ENCODE results near the gene GATD1. TPM values are rescaled to one million over a fixed set of nuclear protein-coding genes. Genes with fewer than 3 reads are reported as not detected.

Gene GATD1
- total and polyA plus RNA-seq, 9 of the 15 experiments (the other 6 are each of a cell fraction or from before 2014, with no cell fraction given): 2.8 to 144 (median 36.9) TPM

DNA sequence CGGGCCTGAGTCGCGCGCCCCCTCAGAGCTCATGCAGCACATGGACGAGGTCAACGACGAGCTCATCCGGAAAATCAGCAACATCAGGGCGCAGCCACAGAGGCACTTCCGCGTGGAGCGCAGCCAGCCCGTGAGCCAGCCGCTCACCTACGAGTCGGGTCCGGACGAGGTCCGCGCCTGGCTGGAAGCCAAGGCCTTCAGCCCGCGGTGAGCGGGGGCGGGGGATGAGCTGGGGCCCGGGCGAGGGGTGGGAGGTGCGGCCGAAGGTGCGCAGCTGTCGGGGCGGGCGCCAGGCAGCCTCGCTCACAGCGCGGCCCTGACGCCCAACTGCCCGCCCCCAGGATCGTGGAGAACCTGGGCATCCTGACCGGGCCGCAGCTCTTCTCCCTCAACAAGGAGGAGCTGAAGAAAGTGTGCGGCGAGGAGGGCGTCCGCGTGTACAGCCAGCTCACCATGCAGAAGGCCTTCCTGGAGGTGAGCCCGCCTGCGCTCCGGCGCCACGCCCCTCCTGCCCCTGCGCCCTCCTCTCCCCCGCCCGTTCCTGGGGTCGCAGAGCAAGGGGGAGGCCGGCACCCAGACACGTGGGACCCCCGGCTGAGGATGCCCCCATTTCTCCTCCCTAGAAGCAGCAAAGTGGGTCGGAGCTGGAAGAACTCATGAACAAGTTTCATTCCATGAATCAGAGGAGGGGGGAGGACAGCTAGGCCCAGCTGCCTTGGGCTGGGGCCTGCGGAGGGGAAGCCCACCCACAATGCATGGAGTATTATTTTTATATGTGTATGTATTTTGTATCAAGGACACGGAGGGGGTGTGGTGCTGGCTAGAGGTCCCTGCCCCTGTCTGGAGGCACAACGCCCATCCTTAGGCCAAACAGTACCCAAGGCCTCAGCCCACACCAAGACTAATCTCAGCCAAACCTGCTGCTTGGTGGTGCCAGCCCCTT lies 50.7 kb downstream of the GATD1 start (continued):
- no peak for TF ChIP-seq FIP1L1 (IDR thresholded peaks at IDR 0.05; ENCODE audit: low read depth, low read length, poor library complexity, severe bottlenecking)
- no peak for TF ChIP-seq HOXB6 (CRISPR knock-in tag; IDR thresholded peaks at IDR 0.05; ENCODE audit: borderline replicate concordance)
- TF ChIP-seq MYC (IDR thresholded peaks at IDR 0.05; ENCODE audit: low read depth, low read length): peak; percentile 54; the same call in 1 of the 2 replicates
- TF ChIP-seq MYC (CRISPR knock-in tag; IDR thresholded peaks at IDR 0.05; ENCODE audit: borderline replicate concordance, low read depth): 0 out of 2 replicates have a peak, but pooled peaks have one; percentile 19
- no peak for TF ChIP-seq PCBP2 (IDR thresholded peaks at IDR 0.05; ENCODE audit: low read depth, low read length, poor library complexity, severe bottlenecking)
- TF ChIP-seq CLOCK (CRISPR knock-in tag; IDR thresholded peaks at IDR 0.05; ENCODE audit: borderline replicate concordance): no peak
- TF ChIP-seq PCBP1 (IDR thresholded peaks at IDR 0.05; ENCODE audit: low read depth, low read length, poor library complexity, severe bottlenecking): peak; percentile 65
- TF ChIP-seq ZNF707 (CRISPR knock-in tag; conservative IDR thresholded peaks at IDR 0.05): no peak
- TF ChIP-seq ZNF75A (CRISPR knock-in tag; IDR thresholded peaks at IDR 0.05): no peak
- no peak for TF ChIP-seq FOXJ3 (CRISPR knock-in tag; IDR thresholded peaks at IDR 0.05)
- peak; percentile 55; the same call in 1 of the 2 replicates for TF ChIP-seq BHLHE40 (IDR thresholded peaks at IDR 0.05; ENCODE audit: low read length)
- 0 out of 2 replicates have a peak, but pooled peaks have one; percentile 5 for TF ChIP-seq JUND (IDR thresholded peaks at IDR 0.05; ENCODE audit: borderline replicate concordance, low read depth, low read length)
- no peak for TF ChIP-seq JUND (tag; IDR thresholded peaks at IDR 0.05; ENCODE audit: borderline replicate concordance, low read depth, low read length)
- TF ChIP-seq DACH1 (IDR thresholded peaks at IDR 0.05; ENCODE audit: partially characterized antibody): peak; percentile 32
- TF ChIP-seq RNF2 (IDR thresholded peaks at IDR 0.05): peak; percentile 42; the same call in 1 of the 2 replicates
- no peak for TF ChIP-seq ZNF785 (CRISPR knock-in tag; IDR thresholded peaks at IDR 0.05)
- peak; percentile 67; the same call in 1 of the 2 replicates for TF ChIP-seq ZEB2 (IDR thresholded peaks at IDR 0.05)
- peak; percentile 88 for TF ChIP-seq ELF1 (tag; IDR thresholded peaks at IDR 0.05)
- no peak for TF ChIP-seq NFXL1 (CRISPR knock-in tag; IDR thresholded peaks at IDR 0.05)
- TF ChIP-seq, protein P1, sequence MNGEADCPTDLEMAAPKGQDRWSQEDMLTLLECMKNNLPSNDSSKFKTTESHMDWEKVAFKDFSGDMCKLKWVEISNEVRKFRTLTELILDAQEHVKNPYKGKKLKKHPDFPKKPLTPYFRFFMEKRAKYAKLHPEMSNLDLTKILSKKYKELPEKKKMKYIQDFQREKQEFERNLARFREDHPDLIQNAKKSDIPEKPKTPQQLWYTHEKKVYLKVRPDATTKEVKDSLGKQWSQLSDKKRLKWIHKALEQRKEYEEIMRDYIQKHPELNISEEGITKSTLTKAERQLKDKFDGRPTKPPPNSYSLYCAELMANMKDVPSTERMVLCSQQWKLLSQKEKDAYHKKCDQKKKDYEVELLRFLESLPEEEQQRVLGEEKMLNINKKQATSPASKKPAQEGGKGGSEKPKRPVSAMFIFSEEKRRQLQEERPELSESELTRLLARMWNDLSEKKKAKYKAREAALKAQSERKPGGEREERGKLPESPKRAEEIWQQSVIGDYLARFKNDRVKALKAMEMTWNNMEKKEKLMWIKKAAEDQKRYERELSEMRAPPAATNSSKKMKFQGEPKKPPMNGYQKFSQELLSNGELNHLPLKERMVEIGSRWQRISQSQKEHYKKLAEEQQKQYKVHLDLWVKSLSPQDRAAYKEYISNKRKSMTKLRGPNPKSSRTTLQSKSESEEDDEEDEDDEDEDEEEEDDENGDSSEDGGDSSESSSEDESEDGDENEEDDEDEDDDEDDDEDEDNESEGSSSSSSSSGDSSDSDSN (IDR thresholded peaks at IDR 0.05; ENCODE audit: borderline replicate concordance in 1 of 2, low read depth in 2 of 2, low read length in 2 of 2): peak in 1 of 2 experiments; percentile 66; a peak in 1 of 4 replicates
- no peak for TF ChIP-seq BCL6 (CRISPR knock-in tag; IDR thresholded peaks at IDR 0.05)
- TF ChIP-seq CSDE1 (IDR thresholded peaks at IDR 0.05): no peak

Data from K562 (cell line).